ENCODE measurements around the gene WBP4.

The WBP4 gene

DNA sequence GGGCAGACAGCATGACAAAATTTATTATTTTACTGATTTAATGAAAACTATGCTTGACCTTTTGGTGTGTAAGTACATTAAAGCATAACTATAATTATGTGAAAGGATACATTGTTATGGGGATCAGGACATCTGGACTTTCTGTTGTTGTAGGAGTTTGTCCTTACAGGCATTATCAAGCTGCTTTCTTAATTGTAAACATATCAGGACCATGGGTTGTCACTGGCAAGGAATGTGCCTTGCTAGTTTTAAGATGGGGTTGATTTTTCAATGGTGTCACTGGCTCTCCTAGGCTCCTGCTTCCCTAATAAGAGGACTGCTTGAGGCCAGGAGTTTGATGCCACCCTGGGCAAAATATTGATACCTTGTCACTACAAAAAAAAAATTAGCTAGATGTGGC is 38.7 kb downstream of the WBP4 start:
- no peak overlapping the region for H3K27ac ChIP-seq (replicated peaks)
- H3K27me3 ChIP-seq (ENCODE audit: insufficient read depth, poor library complexity, severe bottlenecking): no peaks in the 10 kb centered on the region
- no peak for TF ChIP-seq SPI1 (IDR thresholded peaks at IDR 0.05; ENCODE audit: borderline replicate concordance, low read depth)
- no peak for TF ChIP-seq POLR2AphosphoS5 (IDR thresholded peaks at IDR 0.05; ENCODE audit: low read depth)
- no peak for TF ChIP-seq REST (IDR thresholded peaks at IDR 0.05; ENCODE audit: insufficient replicate concordance, low read depth)
- no peak for TF ChIP-seq GABPA (IDR thresholded peaks at IDR 0.05; ENCODE audit: low read depth)
- TF ChIP-seq, protein P1, sequence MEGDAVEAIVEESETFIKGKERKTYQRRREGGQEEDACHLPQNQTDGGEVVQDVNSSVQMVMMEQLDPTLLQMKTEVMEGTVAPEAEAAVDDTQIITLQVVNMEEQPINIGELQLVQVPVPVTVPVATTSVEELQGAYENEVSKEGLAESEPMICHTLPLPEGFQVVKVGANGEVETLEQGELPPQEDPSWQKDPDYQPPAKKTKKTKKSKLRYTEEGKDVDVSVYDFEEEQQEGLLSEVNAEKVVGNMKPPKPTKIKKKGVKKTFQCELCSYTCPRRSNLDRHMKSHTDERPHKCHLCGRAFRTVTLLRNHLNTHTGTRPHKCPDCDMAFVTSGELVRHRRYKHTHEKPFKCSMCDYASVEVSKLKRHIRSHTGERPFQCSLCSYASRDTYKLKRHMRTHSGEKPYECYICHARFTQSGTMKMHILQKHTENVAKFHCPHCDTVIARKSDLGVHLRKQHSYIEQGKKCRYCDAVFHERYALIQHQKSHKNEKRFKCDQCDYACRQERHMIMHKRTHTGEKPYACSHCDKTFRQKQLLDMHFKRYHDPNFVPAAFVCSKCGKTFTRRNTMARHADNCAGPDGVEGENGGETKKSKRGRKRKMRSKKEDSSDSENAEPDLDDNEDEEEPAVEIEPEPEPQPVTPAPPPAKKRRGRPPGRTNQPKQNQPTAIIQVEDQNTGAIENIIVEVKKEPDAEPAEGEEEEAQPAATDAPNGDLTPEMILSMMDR (IDR thresholded peaks at IDR 0.05; ENCODE audit: insufficient read depth, low read length): no peak
- DNase-seq (ENCODE audit: low read depth in 1 of 2, low spot score in 1 of 2): no peak
- H3K4me3 ChIP-seq (replicated peaks; ENCODE audit: insufficient read depth, low read length): no peak overlapping the region

GRCh38 chr13:41107104-41107571 is 45.8 kb downstream of the WBP4 start:
- no peak overlapping the region for H3K4me3 ChIP-seq (replicated peaks; ENCODE audit: insufficient read depth, low read length)
- no peak overlapping the region for H3K27ac ChIP-seq (replicated peaks)
- H3K27me3 ChIP-seq (ENCODE audit: insufficient read depth, poor library complexity, severe bottlenecking): no peaks in the 10 kb centered on the region
- TF ChIP-seq POLR2AphosphoS5 (IDR thresholded peaks at IDR 0.05; ENCODE audit: low read depth) (no peak), SPI1 (IDR thresholded peaks at IDR 0.05; ENCODE audit: borderline replicate concordance, low read depth) (no peak), REST (IDR thresholded peaks at IDR 0.05; ENCODE audit: insufficient replicate concordance, low read depth) (no peak), GABPA (IDR thresholded peaks at IDR 0.05; ENCODE audit: low read depth) (no peak)
- TF ChIP-seq, protein P1 (IDR thresholded peaks at IDR 0.05; ENCODE audit: insufficient read depth, low read length): no peak
- no peak for DNase-seq (ENCODE audit: low read depth in 1 of 2, low spot score in 1 of 2)

DNA sequence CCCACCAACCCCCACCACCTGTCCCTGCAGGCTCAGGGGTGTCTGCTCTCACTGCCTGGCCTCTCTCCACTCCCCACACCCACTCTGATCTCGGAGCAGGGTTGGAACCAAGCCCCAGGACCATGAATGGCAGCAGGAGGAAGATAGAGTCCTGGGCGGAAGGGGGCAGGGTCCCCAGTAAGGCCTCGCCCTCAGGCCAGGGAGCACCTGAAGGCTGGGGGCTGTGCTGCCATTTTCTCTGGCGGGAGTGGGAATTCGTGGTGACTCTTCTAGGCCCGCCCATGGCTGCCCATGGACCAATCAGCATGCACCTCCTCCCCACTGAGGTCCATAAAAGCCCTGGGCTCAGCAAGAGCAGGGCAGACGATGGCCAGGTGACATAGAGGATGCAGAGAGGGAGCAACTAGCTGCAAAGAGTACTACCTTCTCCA is 46.3 kb downstream of the WBP4 start:
- Histone ChIP-seq H3K4me3 (replicated peaks; ENCODE audit: insufficient read depth, low read length) (no peak overlapping the region), H3K27me3 (ENCODE audit: insufficient read depth, poor library complexity, severe bottlenecking) (no peaks in the 10 kb centered on the region), H3K27ac (replicated peaks) (no peak overlapping the region)
- TF ChIP-seq, protein P1 (IDR thresholded peaks at IDR 0.05; ENCODE audit: insufficient read depth, low read length): no peak
- TF ChIP-seq POLR2AphosphoS5 (IDR thresholded peaks at IDR 0.05; ENCODE audit: low read depth) (no peak), GABPA (IDR thresholded peaks at IDR 0.05; ENCODE audit: low read depth) (no peak), REST (IDR thresholded peaks at IDR 0.05; ENCODE audit: insufficient replicate concordance, low read depth) (no peak), SPI1 (IDR thresholded peaks at IDR 0.05; ENCODE audit: borderline replicate concordance, low read depth) (no peak)
- no peak for DNase-seq (ENCODE audit: low read depth in 1 of 2, low spot score in 1 of 2)
